GM18526 (cell line): ENCODE measurements around the gene PRR5.

ENCODE experiments used
- POLR2A ChIP-seq: IDR thresholded peaks from 3 replicates; pipeline ENCODE4 v1.6.1; 2011; ENCODE audit not compliant: insufficient read length; ENCODE audit errors: extremely low read depth

Gene PRR5

GRCh38 chr22:44701824-44702478 lies at the start of gene PRR5:
Gene PRR5, plus strand, starts transcription at chr22:44702204. Its CDS starts 271 bp downstream, at chr22:44702475.
- TF ChIP-seq POLR2A = no peak

GRCh38 chr22:44658311-44658953 lies 43.6 kb upstream of the PRR5 start:
- no peak for TF ChIP-seq POLR2A

GRCh38 chr22:44659140-44659539 lies 42.9 kb upstream of the PRR5 start:
- TF ChIP-seq POLR2A = no peak

- no peak for TF ChIP-seq POLR2A
Observed at GRCh38 chr22:44660051-44660830, 41.8 kb upstream of the PRR5 start.

- TF ChIP-seq POLR2A = no peak
Observed at GRCh38 chr22:44661070-44661469, 40.9 kb upstream of the PRR5 start.

GRCh38 chr22:44661659-44662569 lies 40.1 kb upstream of the PRR5 start:
- TF ChIP-seq POLR2A = no peak

GRCh38 chr22:44663256-44663999 lies 38.6 kb upstream of the PRR5 start:
- TF ChIP-seq POLR2A = no peak

GRCh38 chr22:44664149-44664548 lies 37.9 kb upstream of the PRR5 start:
- TF ChIP-seq POLR2A = no peak

- no peak for TF ChIP-seq POLR2A
Observed at GRCh38 chr22:44665115-44665514, 36.9 kb upstream of the PRR5 start.

GRCh38 chr22:44666207-44666585 lies 35.8 kb upstream of the PRR5 start:
- no peak for TF ChIP-seq POLR2A

- TF ChIP-seq POLR2A = no peak
Observed at GRCh38 chr22:44667276-44667675, 34.7 kb upstream of the PRR5 start.

- TF ChIP-seq POLR2A = no peak
Observed at GRCh38 chr22:44667829-44668189, 34.2 kb upstream of the PRR5 start.

- TF ChIP-seq POLR2A = no peak
Observed at GRCh38 chr22:44668190-44668885, 33.7 kb upstream of the PRR5 start.
